ENCODE results near the gene SLC22A31. TPM values are rescaled to one million over a fixed set of nuclear protein-coding genes. Genes with fewer than 3 reads are reported as not detected.
"Not testable (repeated sequence)": the region's sequence is repeated elsewhere in the genome, so short reads cannot be mapped to it uniquely, and the experiment has no call there.

SLC22A31 gene
- total and polyA plus RNA-seq, 2 donors (not counting 3 experiments of a cell fraction or from before 2014, with no cell fraction given): 1.0 TPM; not detected in 1

- Histone ChIP-seq H3K4me2 (ENCODE audit: insufficient read depth, low read length) (no peak overlapping the region), H3K9me1 (replicated peaks; ENCODE audit: control insufficient read depth, extremely low read depth, insufficient read depth, low read length) (no peaks in the 10 kb centered on the region), H3K9ac (replicated peaks; ENCODE audit: extremely low read depth, insufficient read depth, low read length) (no peak overlapping the region), H3K27me3 (ENCODE audit: control insufficient read depth in 2 of 2, insufficient read depth in 2 of 2, low read length in 2 of 2) (no peaks in the 10 kb centered on the region), H3K36me3 (ENCODE audit: control insufficient read depth in 2 of 2, extremely low read depth in 1 of 2, insufficient read depth in 2 of 2, low read length in 2 of 2) (no peaks in the 10 kb centered on the region), H3K4me3 (replicated peaks in 1 of 3; ENCODE audit: insufficient read depth in 1 of 3, low read depth in 1 of 3, low read length in 3 of 3) (no peak overlapping the region), H3K9me3 (replicated peaks; ENCODE audit: control insufficient read depth, insufficient read depth, low read length) (no peaks in the 10 kb centered on the region), H3K27ac (ENCODE audit: insufficient read depth, low read depth, low read length) (no peak overlapping the region), H3K79me2 (ENCODE audit: control insufficient read depth, insufficient read depth, low read length) (no peaks in the 10 kb centered on the region), H3K4me1 (ENCODE audit: control insufficient read depth, extremely low read depth, insufficient read depth, low read length) (peaks cover 5% of the 10 kb centered on the region), H4K20me1 (replicated peaks; ENCODE audit: control insufficient read depth, extremely low read depth, insufficient read depth, low read length) (no peaks in the 10 kb centered on the region), H2AFZ (ENCODE audit: low read depth, low read length) (no peak overlapping the region)
- DNase-seq (ENCODE audit: low read depth, low spot score): no peak
- dilution Hi-C loops (cut with MboI; ENCODE audit: extremely low pct_ligation_motif_present, low sequenced_read_pairs): no loop called here
- CTCF ChIA-PET: no interaction called here
- POLR2A ChIA-PET: no interaction called here
- no peak for FAIRE-seq
- TF ChIP-seq, protein P1, sequence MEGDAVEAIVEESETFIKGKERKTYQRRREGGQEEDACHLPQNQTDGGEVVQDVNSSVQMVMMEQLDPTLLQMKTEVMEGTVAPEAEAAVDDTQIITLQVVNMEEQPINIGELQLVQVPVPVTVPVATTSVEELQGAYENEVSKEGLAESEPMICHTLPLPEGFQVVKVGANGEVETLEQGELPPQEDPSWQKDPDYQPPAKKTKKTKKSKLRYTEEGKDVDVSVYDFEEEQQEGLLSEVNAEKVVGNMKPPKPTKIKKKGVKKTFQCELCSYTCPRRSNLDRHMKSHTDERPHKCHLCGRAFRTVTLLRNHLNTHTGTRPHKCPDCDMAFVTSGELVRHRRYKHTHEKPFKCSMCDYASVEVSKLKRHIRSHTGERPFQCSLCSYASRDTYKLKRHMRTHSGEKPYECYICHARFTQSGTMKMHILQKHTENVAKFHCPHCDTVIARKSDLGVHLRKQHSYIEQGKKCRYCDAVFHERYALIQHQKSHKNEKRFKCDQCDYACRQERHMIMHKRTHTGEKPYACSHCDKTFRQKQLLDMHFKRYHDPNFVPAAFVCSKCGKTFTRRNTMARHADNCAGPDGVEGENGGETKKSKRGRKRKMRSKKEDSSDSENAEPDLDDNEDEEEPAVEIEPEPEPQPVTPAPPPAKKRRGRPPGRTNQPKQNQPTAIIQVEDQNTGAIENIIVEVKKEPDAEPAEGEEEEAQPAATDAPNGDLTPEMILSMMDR (IDR thresholded peaks at IDR 0.05; ENCODE audit: extremely low read depth in 1 of 2, insufficient read depth in 1 of 2, low read depth in 1 of 2, low read length in 2 of 2): no peak
- TF ChIP-seq EZH2 (IDR thresholded peaks at IDR 0.05; ENCODE audit: borderline replicate concordance, low read depth, low read length, severe bottlenecking) (no peak), GATA2 (IDR thresholded peaks at IDR 0.05; ENCODE audit: insufficient read depth, insufficient read length, low read depth, low read length) (no peak), MYC (IDR thresholded peaks at IDR 0.05; ENCODE audit: low read depth, low read length) (no peak), POLR2A (IDR thresholded peaks at IDR 0.05; ENCODE audit: low read depth, low read length) (no peak), JUN (IDR thresholded peaks at IDR 0.05; ENCODE audit: borderline replicate concordance, insufficient read depth, insufficient read length, low read depth) (no peak), POLR2AphosphoS5 (IDR thresholded peaks at IDR 0.05; ENCODE audit: insufficient read depth, low read depth, low read length) (no peak), FOS (IDR thresholded peaks at IDR 0.05; ENCODE audit: borderline replicate concordance, insufficient read depth, low read length) (no peak)
- TF ChIP-seq, protein P2, sequence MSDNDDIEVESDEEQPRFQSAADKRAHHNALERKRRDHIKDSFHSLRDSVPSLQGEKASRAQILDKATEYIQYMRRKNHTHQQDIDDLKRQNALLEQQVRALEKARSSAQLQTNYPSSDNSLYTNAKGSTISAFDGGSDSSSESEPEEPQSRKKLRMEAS (IDR thresholded peaks at IDR 0.05; ENCODE audit: insufficient read depth, insufficient read length): no peak
- BruUV-seq (replicated peaks): no TSS peak
- intact Hi-C loops (cut with micrococcal nuclease): no loop called here
Observed at GRCh38 chr16:89244754-89245153, 44.4 kb upstream of the SLC22A31 start.

GRCh38 chr16:89244264-89244663, 43.9 kb upstream of the SLC22A31 start:
- FAIRE-seq; BruUV-seq (replicated peaks); intact Hi-C loops (cut with micrococcal nuclease); CTCF ChIA-PET; H3K4me2 ChIP-seq (ENCODE audit: insufficient read depth, low read length); H3K9me1 ChIP-seq (replicated peaks; ENCODE audit: control insufficient read depth, extremely low read depth, insufficient read depth, low read length); H3K27me3 ChIP-seq (ENCODE audit: control insufficient read depth in 2 of 2, insufficient read depth in 2 of 2, low read length in 2 of 2); H3K4me3 ChIP-seq (replicated peaks in 1 of 3; ENCODE audit: insufficient read depth in 1 of 3, low read depth in 1 of 3, low read length in 3 of 3); H4K20me1 ChIP-seq (replicated peaks; ENCODE audit: control insufficient read depth, extremely low read depth, insufficient read depth, low read length); H3K79me2 ChIP-seq (ENCODE audit: control insufficient read depth, insufficient read depth, low read length); H3K9me3 ChIP-seq (replicated peaks; ENCODE audit: control insufficient read depth, insufficient read depth, low read length); DNase-seq (ENCODE audit: low read depth, low spot score); H3K4me1 ChIP-seq (ENCODE audit: control insufficient read depth, extremely low read depth, insufficient read depth, low read length); H3K9ac ChIP-seq (replicated peaks; ENCODE audit: extremely low read depth, insufficient read depth, low read length); H2AFZ ChIP-seq (ENCODE audit: low read depth, low read length); H3K36me3 ChIP-seq (ENCODE audit: control insufficient read depth in 2 of 2, extremely low read depth in 1 of 2, insufficient read depth in 2 of 2, low read length in 2 of 2); POLR2A ChIA-PET; dilution Hi-C loops (cut with MboI; ENCODE audit: extremely low pct_ligation_motif_present, low sequenced_read_pairs); H3K27ac ChIP-seq (ENCODE audit: insufficient read depth, low read depth, low read length): not testable (repeated sequence)

Measured in endothelial cell of umbilical vein (primary cell).